ENCODE data around the gene CYP1B1. TPM values are rescaled to one million over a fixed set of nuclear protein-coding genes. Genes with fewer than 3 reads are reported as not detected.
"Not testable (repeated sequence)": the region's sequence is repeated elsewhere in the genome, so short reads cannot be mapped to it uniquely, and the experiment has no call there.

Gene CYP1B1
- total and polyA plus RNA-seq, 2 donors (not counting 1 experiment from before 2014, with no cell fraction given), result 43.2 to 94.1 TPM

GRCh38 chr2:38021589-38021988, 54.4 kb downstream of the CYP1B1 start:
- H3K36me3 ChIP-seq (ENCODE audit: control insufficient read depth, insufficient read depth, low read length), result no peaks in the 10 kb centered on the region
- no peak for DNase-seq (ENCODE audit: low read depth in 2 of 2)

GRCh38 chr2:38020359-38021069, 55.4 kb downstream of the CYP1B1 start:
- not testable (repeated sequence) for H3K27ac ChIP-seq (ENCODE audit: insufficient read depth, low read length); H3K4me2 ChIP-seq (ENCODE audit: extremely low read depth, insufficient read depth, low read length); H3K4me3 ChIP-seq (replicated peaks in 1 of 4; ENCODE audit: control extremely low read depth in 1 of 4, insufficient read depth in 1 of 4, low read depth in 3 of 4, low read length in 4 of 4); H3K9me3 ChIP-seq (ENCODE audit: control insufficient read depth, insufficient read depth, low read depth, low read length); H3K27me3 ChIP-seq (ENCODE audit: control insufficient read depth, insufficient read depth, low read length); H3K9ac ChIP-seq (ENCODE audit: insufficient read depth, low read length); H3K36me3 ChIP-seq (ENCODE audit: control insufficient read depth, insufficient read depth, low read length); H2AFZ ChIP-seq (ENCODE audit: low read length); H3K79me2 ChIP-seq (ENCODE audit: control insufficient read depth, insufficient read depth, low read length); H3K4me1 ChIP-seq (ENCODE audit: control insufficient read depth, extremely low read depth, insufficient read depth, low read length); H4K20me1 ChIP-seq (ENCODE audit: control insufficient read depth, extremely low read depth, insufficient read depth, low read length); DNase-seq (ENCODE audit: low read depth in 2 of 2)

More at GRCh38 chr2:38021589-38021988, 54.4 kb downstream of the CYP1B1 start:
- Histone ChIP-seq H3K4me3 (replicated peaks in 1 of 4; ENCODE audit: control extremely low read depth in 1 of 4, insufficient read depth in 1 of 4, low read depth in 3 of 4, low read length in 4 of 4) (no peak overlapping the region), H3K79me2 (ENCODE audit: control insufficient read depth, insufficient read depth, low read length) (no peaks in the 10 kb centered on the region), H3K4me1 (ENCODE audit: control insufficient read depth, extremely low read depth, insufficient read depth, low read length) (no peaks in the 10 kb centered on the region), H3K27ac (ENCODE audit: insufficient read depth, low read length) (no peak overlapping the region), H3K9ac (ENCODE audit: insufficient read depth, low read length) (no peak overlapping the region), H3K9me3 (ENCODE audit: control insufficient read depth, insufficient read depth, low read depth, low read length) (no peaks in the 10 kb centered on the region), H2AFZ (ENCODE audit: low read length) (no peak overlapping the region), H4K20me1 (ENCODE audit: control insufficient read depth, extremely low read depth, insufficient read depth, low read length) (no peaks in the 10 kb centered on the region), H3K27me3 (ENCODE audit: control insufficient read depth, insufficient read depth, low read length) (no peaks in the 10 kb centered on the region), H3K4me2 (ENCODE audit: extremely low read depth, insufficient read depth, low read length) (no peak overlapping the region)
- no peak for TF ChIP-seq CTCF (conservative IDR thresholded peaks at IDR 0.05 in 1 of 2, IDR thresholded peaks at IDR 0.05 in 1 of 2; ENCODE audit: low read depth in 1 of 2, low read length in 2 of 2)
- no peak for TF ChIP-seq EZH2 (IDR thresholded peaks at IDR 0.05; ENCODE audit: low read length, missing control alignments)

GRCh38 chr2:38017836-38018235, 58.1 kb downstream of the CYP1B1 start:
- no peak for DNase-seq (ENCODE audit: low read depth in 2 of 2)
- Histone ChIP-seq H3K79me2 (ENCODE audit: control insufficient read depth, insufficient read depth, low read length) (no peaks in the 10 kb centered on the region), H3K4me2 (ENCODE audit: extremely low read depth, insufficient read depth, low read length) (no peak overlapping the region), H3K27ac (ENCODE audit: insufficient read depth, low read length) (no peak overlapping the region), H2AFZ (ENCODE audit: low read length) (no peak overlapping the region), H3K4me3 (replicated peaks in 1 of 4; ENCODE audit: control extremely low read depth in 1 of 4, insufficient read depth in 1 of 4, low read depth in 3 of 4, low read length in 4 of 4) (no peak overlapping the region), H4K20me1 (ENCODE audit: control insufficient read depth, extremely low read depth, insufficient read depth, low read length) (no peaks in the 10 kb centered on the region), H3K27me3 (ENCODE audit: control insufficient read depth, insufficient read depth, low read length) (no peaks in the 10 kb centered on the region), H3K9ac (ENCODE audit: insufficient read depth, low read length) (no peak overlapping the region), H3K36me3 (ENCODE audit: control insufficient read depth, insufficient read depth, low read length) (no peaks in the 10 kb centered on the region), H3K4me1 (ENCODE audit: control insufficient read depth, extremely low read depth, insufficient read depth, low read length) (no peaks in the 10 kb centered on the region), H3K9me3 (ENCODE audit: control insufficient read depth, insufficient read depth, low read depth, low read length) (no peaks in the 10 kb centered on the region)
- TF ChIP-seq EZH2 (IDR thresholded peaks at IDR 0.05; ENCODE audit: low read length, missing control alignments) (no peak), CTCF (conservative IDR thresholded peaks at IDR 0.05 in 1 of 2, IDR thresholded peaks at IDR 0.05 in 1 of 2; ENCODE audit: low read depth in 1 of 2, low read length in 2 of 2) (no peak)

Other genes starting within 250 kb of the CYP1B1 start
- 5.1 and 5.4 TPM in 2 replicates for gene RMDN2, start 150.9 kb downstream of the CYP1B1 start, total RNA-seq
- 4.9 and 9.2 TPM in 2 replicates for gene RMDN2, start 150.9 kb downstream of the CYP1B1 start, polyA plus RNA-seq